Measurements from ENCODE around the gene PLCG2.
A peak's percentile ranks its signal among the peaks of the same experiment; 100 is the strongest.
"Not testable (repeated sequence)": the region's sequence is repeated elsewhere in the genome, so short reads cannot be mapped to it uniquely, and the experiment has no call there.

The PLCG2 gene

GRCh38 chr16:81927561-81928185, 148.6 kb downstream of the PLCG2 start:
- Mint-ChIP-seq H3K4me3 (no peak overlapping the region), H3K27me3 (no peaks in the 10 kb centered on the region), H3K27ac (no peak overlapping the region), H3K4me1 (ENCODE audit: low read depth) (peaks cover 18% of the 10 kb centered on the region), H3K9me3 (no peaks in the 10 kb centered on the region), H3K36me3 (ENCODE audit: low read depth) (peaks cover 97% of the 10 kb centered on the region)
- intact Hi-C loops (cut with micrococcal nuclease) = no loop called here

- peaks cover 97% of the 10 kb centered on the region for H3K36me3 Mint-ChIP-seq (ENCODE audit: low read depth)
- peak overlapping the region; percentile 35 for H3K27ac Mint-ChIP-seq
- H3K27me3 Mint-ChIP-seq = no peaks in the 10 kb centered on the region
- no peaks in the 10 kb centered on the region for H3K9me3 Mint-ChIP-seq
- intact Hi-C loops (cut with micrococcal nuclease) = no loop called here
- peaks cover 18% of the 10 kb centered on the region for H3K4me1 Mint-ChIP-seq (ENCODE audit: low read depth)
- no peak overlapping the region for H3K4me3 Mint-ChIP-seq
Observed at GRCh38 chr16:81928271-81928918, 149.3 kb downstream of the PLCG2 start.

- H3K4me1 Mint-ChIP-seq (ENCODE audit: low read depth) = peaks cover 18% of the 10 kb centered on the region
- no peaks in the 10 kb centered on the region for H3K27me3 Mint-ChIP-seq
- peak overlapping the region; percentile 35 for H3K27ac Mint-ChIP-seq
- no peaks in the 10 kb centered on the region for H3K9me3 Mint-ChIP-seq
- peaks cover 97% of the 10 kb centered on the region for H3K36me3 Mint-ChIP-seq (ENCODE audit: low read depth)
- intact Hi-C loops (cut with micrococcal nuclease) = no loop called here
- no peak overlapping the region for H3K4me3 Mint-ChIP-seq
Observed at GRCh38 chr16:81928975-81929374, 149.9 kb downstream of the PLCG2 start.

GRCh38 chr16:81929841-81930240, 150.8 kb downstream of the PLCG2 start:
- Mint-ChIP-seq H3K27me3 (no peaks in the 10 kb centered on the region), H3K36me3 (ENCODE audit: low read depth) (peaks cover 97% of the 10 kb centered on the region)
- intact Hi-C loops (cut with micrococcal nuclease) = no loop called here

GRCh38 chr16:81931927-81932326, 152.8 kb downstream of the PLCG2 start:
- Mint-ChIP-seq H3K4me3 (no peak overlapping the region), H3K4me1 (ENCODE audit: low read depth) (peaks cover 18% of the 10 kb centered on the region), H3K36me3 (ENCODE audit: low read depth) (peaks cover 97% of the 10 kb centered on the region), H3K9me3 (no peaks in the 10 kb centered on the region), H3K27ac (no peak overlapping the region), H3K27me3 (no peaks in the 10 kb centered on the region)
- intact Hi-C loops (cut with micrococcal nuclease) = no loop called here

More at GRCh38 chr16:81929841-81930240, 150.8 kb downstream of the PLCG2 start:
- H3K9me3 Mint-ChIP-seq = no peaks in the 10 kb centered on the region
- peaks cover 18% of the 10 kb centered on the region for H3K4me1 Mint-ChIP-seq (ENCODE audit: low read depth)
- H3K27ac Mint-ChIP-seq = no peak overlapping the region
- no peak overlapping the region for H3K4me3 Mint-ChIP-seq

GRCh38 chr16:81932668-81933067, 153.6 kb downstream of the PLCG2 start:
- Mint-ChIP-seq H3K36me3 (ENCODE audit: low read depth) (peaks cover 97% of the 10 kb centered on the region), H3K4me1 (ENCODE audit: low read depth) (peaks cover 16% of the 10 kb centered on the region), H3K4me3 (no peak overlapping the region), H3K27ac (peak overlapping the region; percentile 9), H3K27me3 (no peaks in the 10 kb centered on the region), H3K9me3 (no peaks in the 10 kb centered on the region)
- intact Hi-C loops (cut with micrococcal nuclease) = no loop called here

- H3K4me1 Mint-ChIP-seq (ENCODE audit: low read depth) = peaks cover 9% of the 10 kb centered on the region
- intact Hi-C loops (cut with micrococcal nuclease) = no loop called here
- no peaks in the 10 kb centered on the region for H3K27me3 Mint-ChIP-seq
- H3K36me3 Mint-ChIP-seq (ENCODE audit: low read depth) = peaks cover 97% of the 10 kb centered on the region
- no peaks in the 10 kb centered on the region for H3K9me3 Mint-ChIP-seq
- H3K27ac Mint-ChIP-seq = peak overlapping the region; percentile 9
- no peak overlapping the region for H3K4me3 Mint-ChIP-seq
Observed at GRCh38 chr16:81933361-81933760, 154.3 kb downstream of the PLCG2 start.

- H3K4me3 Mint-ChIP-seq; intact Hi-C loops (cut with micrococcal nuclease); H3K27me3 Mint-ChIP-seq; H3K4me1 Mint-ChIP-seq (ENCODE audit: low read depth); H3K9me3 Mint-ChIP-seq; H3K27ac Mint-ChIP-seq: not testable (repeated sequence)
- H3K36me3 Mint-ChIP-seq (ENCODE audit: low read depth) = peaks cover 97% of the 10 kb centered on the region
Observed at GRCh38 chr16:81934711-81935110, 155.6 kb downstream of the PLCG2 start.

GRCh38 chr16:81936209-81937000, 157.3 kb downstream of the PLCG2 start:
- Mint-ChIP-seq H3K27me3 (no peaks in the 10 kb centered on the region), H3K4me1 (ENCODE audit: low read depth) (peaks cover 8% of the 10 kb centered on the region), H3K27ac (no peak overlapping the region), H3K36me3 (ENCODE audit: low read depth) (peaks cover 100% of the 10 kb centered on the region), H3K9me3 (no peaks in the 10 kb centered on the region), H3K4me3 (no peak overlapping the region)
- intact Hi-C loops (cut with micrococcal nuclease) = no loop called here

- H3K4me3 Mint-ChIP-seq = no peak overlapping the region
- intact Hi-C loops (cut with micrococcal nuclease) = no loop called here
- peaks cover 100% of the 10 kb centered on the region for H3K36me3 Mint-ChIP-seq (ENCODE audit: low read depth)
- H3K27ac Mint-ChIP-seq = no peak overlapping the region
- H3K9me3 Mint-ChIP-seq = no peaks in the 10 kb centered on the region
- no peaks in the 10 kb centered on the region for H3K27me3 Mint-ChIP-seq
- peaks cover 8% of the 10 kb centered on the region for H3K4me1 Mint-ChIP-seq (ENCODE audit: low read depth)
Observed at GRCh38 chr16:81937305-81938038, 158.4 kb downstream of the PLCG2 start.

GRCh38 chr16:81938326-81939163, 159.5 kb downstream of the PLCG2 start:
- no peak overlapping the region for H3K4me3 Mint-ChIP-seq
- peaks cover 8% of the 10 kb centered on the region for H3K4me1 Mint-ChIP-seq (ENCODE audit: low read depth)
- no peaks in the 10 kb centered on the region for H3K27me3 Mint-ChIP-seq
- no peak overlapping the region for H3K27ac Mint-ChIP-seq
- intact Hi-C loops (cut with micrococcal nuclease) = no loop called here
- H3K9me3 Mint-ChIP-seq = no peaks in the 10 kb centered on the region
- peaks cover 100% of the 10 kb centered on the region for H3K36me3 Mint-ChIP-seq (ENCODE audit: low read depth)

GRCh38 chr16:81939164-81940056, 160.3 kb downstream of the PLCG2 start:
- Mint-ChIP-seq H3K9me3 (no peaks in the 10 kb centered on the region), H3K36me3 (ENCODE audit: low read depth) (peaks cover 98% of the 10 kb centered on the region), H3K27ac (no peak overlapping the region), H3K27me3 (no peaks in the 10 kb centered on the region), H3K4me3 (no peak overlapping the region), H3K4me1 (ENCODE audit: low read depth) (peaks cover 8% of the 10 kb centered on the region)
- intact Hi-C loops (cut with micrococcal nuclease) = no loop called here
